SK-N-SH treated with all-trans-retinoic acid at 6 μM for 48 hours (cell line): ENCODE results near the gene RIMBP2.

Source experiments
- ATAC-seq: fragments of 200-7000 bp; cut with Tn5 transposase; 3 replicates; pipeline ENCODE4 v1.9.1; 2020; ENCODE audit warnings: mild to moderate bottlenecking, moderate library complexity
- ARNTL ChIP-seq: fragments of 450-650 bp; formaldehyde crosslinking; IDR thresholded peaks from 2 replicates; pipeline ENCODE4 v1.5.0; 2020; ENCODE audit warnings: low read depth, mild to moderate bottlenecking, moderate library complexity, borderline replicate concordance
- BACH2 ChIP-seq: fragments of 250-450 bp; sonication (Bioruptor Pico); IDR thresholded peaks from 2 replicates; pipeline ENCODE4 v1.9.0; 2021; ENCODE audit warnings: mild to moderate bottlenecking, borderline replicate concordance
- CSDC2 ChIP-seq: fragments of 250-450 bp; sonication (Bioruptor Pico); IDR thresholded peaks from 2 replicates; pipeline ENCODE4 v1.5.0; 2020; ENCODE audit warnings: mild to moderate bottlenecking, moderate library complexity
- CSRNP3 ChIP-seq: fragments of 250-450 bp; sonication (Bioruptor Pico); IDR thresholded peaks from 2 replicates; pipeline ENCODE4 v1.5.1; 2021; ENCODE audit warnings: mild to moderate bottlenecking, moderate library complexity
- ESRRG ChIP-seq: fragments of 250-450 bp; sonication (Bioruptor Pico); IDR thresholded peaks from 2 replicates; pipeline ENCODE4 v1.6.1; 2021; ENCODE audit warnings: mild to moderate bottlenecking
- GLIS3 ChIP-seq: fragments of 250-450 bp; sonication (Bioruptor Pico); IDR thresholded peaks from 2 replicates; pipeline ENCODE4 v1.5.0; 2020; ENCODE audit warnings: mild to moderate bottlenecking, moderate library complexity
- ISL1 ChIP-seq: fragments of 250-450 bp; sonication (Bioruptor Pico); IDR thresholded peaks from 2 replicates; pipeline ENCODE4 v2.1.2; 2022; ENCODE audit warnings: mild to moderate bottlenecking, moderate library complexity
- OSR1 ChIP-seq: fragments of 250-450 bp; sonication (Bioruptor Pico); IDR thresholded peaks from 2 replicates; pipeline ENCODE4 v1.8.0; 2022; ENCODE audit warnings: moderate library complexity, mild to moderate bottlenecking, inconsistent platforms
- PATZ1 ChIP-seq: fragments of 250-450 bp; sonication (Bioruptor Pico); IDR thresholded peaks from 2 replicates; pipeline ENCODE4 v1.8.0; 2020; ENCODE audit warnings: mild to moderate bottlenecking, moderate library complexity, borderline replicate concordance
- POU6F1 ChIP-seq: fragments of 250-450 bp; sonication (Bioruptor Pico); IDR thresholded peaks from 2 replicates; pipeline ENCODE4 v1.8.0; 2021; ENCODE audit warnings: low read depth, mild to moderate bottlenecking, moderate library complexity, borderline replicate concordance
- PPARA ChIP-seq: fragments of 250-450 bp; sonication (Bioruptor Pico); IDR thresholded peaks from 2 replicates; pipeline ENCODE4 v1.5.0; 2020; ENCODE audit warnings: mild to moderate bottlenecking, borderline replicate concordance
- RARB ChIP-seq: fragments of 250-450 bp; sonication (Bioruptor Pico); IDR thresholded peaks from 2 replicates; pipeline ENCODE4 v1.8.0; 2021; ENCODE audit warnings: mild to moderate bottlenecking, moderate library complexity
- SNAI2 ChIP-seq: fragments of 250-450 bp; sonication (Bioruptor Pico); IDR thresholded peaks from 2 replicates; pipeline ENCODE4 v1.5.0; 2020; ENCODE audit warnings: mild to moderate bottlenecking, moderate library complexity
- TCF4 ChIP-seq: fragments of 250-450 bp; sonication (Bioruptor Pico); IDR thresholded peaks from 2 replicates; pipeline ENCODE4 v1.8.0; 2021; ENCODE audit warnings: mild to moderate bottlenecking, moderate library complexity, borderline replicate concordance
- TOX ChIP-seq: fragments of 250-450 bp; sonication (Bioruptor Pico); IDR thresholded peaks from 2 replicates; pipeline ENCODE4 v1.8.0; 2021; ENCODE audit warnings: mild to moderate bottlenecking, moderate library complexity, borderline replicate concordance
- TSHZ2 ChIP-seq: fragments of 250-450 bp; sonication (Bioruptor Pico); IDR thresholded peaks from 2 replicates; pipeline ENCODE4 v1.5.0; 2020; ENCODE audit warnings: mild to moderate bottlenecking, moderate library complexity
- ZC3H10 ChIP-seq: fragments of 250-450 bp; sonication (Bioruptor Pico); IDR thresholded peaks from 2 replicates; pipeline ENCODE4 v1.5.1; 2021; ENCODE audit warnings: mild to moderate bottlenecking, moderate library complexity
- ZFP3 ChIP-seq: fragments of 250-450 bp; sonication (Bioruptor Pico); IDR thresholded peaks from 2 replicates; pipeline ENCODE4 v1.5.0; 2020; ENCODE audit warnings: mild to moderate bottlenecking, moderate library complexity
- ZFP30 ChIP-seq: fragments of 450-650 bp; formaldehyde crosslinking; IDR thresholded peaks from 2 replicates; pipeline ENCODE4 v1.5.0; 2022; ENCODE audit warnings: mild to moderate bottlenecking, moderate library complexity
- ZNF565 ChIP-seq: fragments of 450-650 bp; formaldehyde crosslinking; conservative IDR thresholded peaks from 2 replicates; pipeline ENCODE4 v1.5.0; 2020; ENCODE audit warnings: low read depth, mild to moderate bottlenecking, moderate library complexity
- ZNF8 ChIP-seq: fragments of 450-650 bp; formaldehyde crosslinking; IDR thresholded peaks from 2 replicates; pipeline ENCODE4 v1.5.0; 2020; ENCODE audit warnings: mild to moderate bottlenecking, moderate library complexity

Gene RIMBP2

GRCh38 chr12:130641533-130642184 lies 74.4 kb downstream of the RIMBP2 start:
- ATAC-seq: no peak
- TF ChIP-seq ESRRG (CRISPR knock-in tag) (no peak), ARNTL (CRISPR knock-in tag) (no peak), ZC3H10 (CRISPR knock-in tag) (no peak), TCF4 (CRISPR knock-in tag) (no peak)
- TF ChIP-seq, all 23 proteins: peak for 0

GRCh38 chr12:130640901-130641300 lies 75.2 kb downstream of the RIMBP2 start:
- no peak for ATAC-seq
- no peak for TF ChIP-seq SNAI2
- no peak for TF ChIP-seq ZFP30 (CRISPR knock-in tag)
- TF ChIP-seq RARB: no peak
- TF ChIP-seq CSDC2 (CRISPR knock-in tag): no peak
- no peak for TF ChIP-seq TCF4 (CRISPR knock-in tag)
- no peak for TF ChIP-seq CSRNP3 (CRISPR knock-in tag)
- no peak for TF ChIP-seq TSHZ2 (CRISPR knock-in tag)
- TF ChIP-seq TOX: no peak
- TF ChIP-seq ZFP3: no peak
- TF ChIP-seq BACH2 (CRISPR knock-in tag): no peak
- no peak for TF ChIP-seq GLIS3
- TF ChIP-seq OSR1 (CRISPR knock-in tag): no peak
- TF ChIP-seq ZNF565 (CRISPR knock-in tag): no peak
- no peak for TF ChIP-seq PPARA (CRISPR knock-in tag)

GRCh38 chr12:130640496-130640895 lies 75.6 kb downstream of the RIMBP2 start:
- TF ChIP-seq ZC3H10 (CRISPR knock-in tag) (no peak), ZNF8 (CRISPR knock-in tag) (no peak), PATZ1 (no peak), ESRRG (CRISPR knock-in tag) (no peak), TOX (no peak), ISL1 (no peak), PPARA (CRISPR knock-in tag) (no peak), OSR1 (CRISPR knock-in tag) (no peak), CSRNP3 (CRISPR knock-in tag) (no peak), ZFP3 (no peak), RARB (no peak), ZNF565 (CRISPR knock-in tag) (no peak), POU6F1 (CRISPR knock-in tag) (no peak)
- ATAC-seq: no peak
